KOPT-K1 (cell line): ENCODE measurements around the gene GATM.

Experiments used
- H3K27ac ChIP-seq: fragments of 200-600 bp; sonication (generic); 2 replicates; pipeline ENCODE4 v1.5.1; 2016; ENCODE audit warnings: antibody characterized with exemption, mild to moderate bottlenecking, low read depth, low read length; ENCODE audit not compliant: poor library complexity, severe bottlenecking
- H3K36me3 ChIP-seq: fragments of 200-600 bp; sonication (generic); 2 replicates; pipeline ENCODE4 v1.5.1; 2017; ENCODE audit warnings: antibody characterized with exemption, mild to moderate bottlenecking, low read length, moderate library complexity; ENCODE audit not compliant: insufficient read depth
- H3K9me3 ChIP-seq: fragments of 200-600 bp; sonication (generic); 2 replicates; pipeline ENCODE4 v1.5.1; 2017; ENCODE audit warnings: antibody characterized with exemption, low read length, mild to moderate bottlenecking; ENCODE audit not compliant: insufficient read depth, poor library complexity, severe bottlenecking

Gene GATM

DNA sequence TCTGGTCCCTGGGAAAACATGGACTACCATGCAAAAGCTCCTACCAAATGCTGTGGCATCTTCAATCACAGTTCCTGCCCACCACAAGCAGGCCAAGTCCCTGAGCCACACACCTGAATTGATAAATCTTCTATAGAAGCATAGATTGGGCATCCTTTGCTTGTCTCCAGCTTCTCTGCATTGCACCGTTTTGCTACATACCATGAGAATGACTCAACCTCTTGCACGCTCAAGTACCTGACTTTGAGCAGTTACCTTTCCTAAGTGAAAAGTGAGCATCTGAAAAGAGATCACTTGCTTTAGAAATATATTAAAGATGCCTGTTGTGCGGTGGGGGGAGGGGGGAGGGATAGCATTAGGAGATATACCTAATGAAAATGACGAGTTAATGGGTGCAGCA is 31.3 kb downstream of the GATM start:
- Histone ChIP-seq H3K27ac (no peak overlapping the region), H3K9me3 (no peaks in the 10 kb centered on the region), H3K36me3 (no peaks in the 10 kb centered on the region)

DNA sequence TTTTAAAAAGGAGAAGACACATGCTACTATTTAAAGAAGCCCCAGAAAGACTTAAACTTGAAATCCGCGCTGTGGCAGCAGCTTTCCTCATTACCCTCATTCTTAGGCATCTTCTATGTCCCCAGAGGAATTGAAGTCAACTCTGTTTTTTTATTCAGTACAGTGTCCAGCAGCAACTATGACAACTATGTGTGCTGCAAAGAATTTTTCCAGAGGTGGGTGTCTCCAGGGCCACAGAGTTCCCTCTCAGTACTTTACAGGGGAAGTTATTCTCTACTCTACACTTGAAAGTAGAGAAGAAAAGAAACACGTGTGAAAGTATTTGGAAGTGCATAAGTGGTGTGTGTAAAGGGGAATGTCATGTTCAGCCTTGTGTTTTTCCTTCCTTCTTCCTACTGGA is 32.0 kb downstream of the GATM start:
- H3K36me3 ChIP-seq, result no peaks in the 10 kb centered on the region
- no peaks in the 10 kb centered on the region for H3K9me3 ChIP-seq
- no peak overlapping the region for H3K27ac ChIP-seq

DNA sequence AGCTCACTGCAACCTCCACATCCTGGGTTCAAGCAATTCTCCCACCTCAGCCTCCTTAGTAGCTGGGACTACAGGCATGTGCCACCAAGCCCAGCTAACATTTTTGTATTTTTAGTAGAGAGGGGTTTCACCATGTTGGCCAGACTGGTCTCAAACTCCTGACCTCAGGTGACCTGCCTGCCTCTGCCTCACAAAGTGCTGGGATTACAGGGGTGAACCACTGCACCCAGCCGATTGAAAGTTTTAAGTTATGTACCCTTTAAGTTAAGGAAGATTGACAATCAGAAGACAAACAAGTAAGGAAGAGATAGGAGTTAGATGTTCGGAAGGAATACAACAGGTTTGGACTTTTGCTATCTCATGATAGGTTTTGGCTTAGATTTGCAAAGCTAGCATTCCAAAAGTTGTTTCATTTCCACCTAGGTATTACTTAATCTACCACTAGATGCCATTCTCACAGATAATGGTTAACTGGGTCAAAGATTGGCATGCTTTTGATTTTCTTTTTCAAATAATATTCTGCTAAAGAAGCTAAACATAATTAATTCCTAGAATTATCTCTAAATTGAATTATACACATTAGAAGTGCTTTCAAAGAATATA is 35.0 kb downstream of the GATM start:
- no peaks in the 10 kb centered on the region for H3K36me3 ChIP-seq
- no peaks in the 10 kb centered on the region for H3K9me3 ChIP-seq
- no peak overlapping the region for H3K27ac ChIP-seq

DNA sequence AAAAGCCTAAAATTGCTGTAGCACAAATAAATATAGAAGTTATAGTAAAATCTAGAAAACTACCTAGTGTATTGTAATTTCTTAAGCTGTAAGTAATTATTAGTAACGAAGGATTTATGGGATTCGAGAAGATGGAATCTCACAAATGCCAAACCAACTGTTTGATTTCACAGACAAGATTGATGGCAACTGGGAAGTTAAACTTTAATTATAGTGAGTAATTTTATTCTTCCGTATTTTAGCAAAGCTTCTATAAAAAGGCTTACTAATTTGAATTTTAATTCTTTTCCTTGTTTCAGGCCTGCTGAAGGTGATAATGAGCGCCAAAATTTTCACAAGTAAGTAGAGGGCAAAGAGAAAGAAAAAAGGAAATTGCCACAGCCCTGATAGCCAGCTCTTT is 36.6 kb downstream of the GATM start:
- Histone ChIP-seq H3K36me3 (no peaks in the 10 kb centered on the region), H3K9me3 (no peaks in the 10 kb centered on the region), H3K27ac (no peak overlapping the region)

DNA sequence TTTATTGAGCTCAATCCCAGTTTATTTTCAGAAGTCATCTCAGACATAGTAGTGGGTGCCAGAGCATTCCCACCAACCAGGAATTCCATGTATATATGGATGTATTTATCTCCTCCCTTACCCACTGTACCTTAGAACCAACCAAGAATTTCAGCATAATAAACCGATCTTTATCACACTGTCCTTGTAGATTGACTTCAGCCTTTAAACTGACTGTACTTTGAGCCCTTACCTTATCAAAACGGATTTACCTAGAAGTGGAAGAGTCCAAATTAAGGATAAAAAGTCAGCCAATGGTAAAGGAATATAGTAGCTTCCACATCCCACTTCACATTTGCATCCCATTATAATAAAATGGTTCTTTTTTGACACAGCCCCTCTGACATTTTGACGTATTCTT is 37.9 kb downstream of the GATM start:
- Histone ChIP-seq H3K36me3 (no peaks in the 10 kb centered on the region), H3K9me3 (no peaks in the 10 kb centered on the region), H3K27ac (no peak overlapping the region)

DNA sequence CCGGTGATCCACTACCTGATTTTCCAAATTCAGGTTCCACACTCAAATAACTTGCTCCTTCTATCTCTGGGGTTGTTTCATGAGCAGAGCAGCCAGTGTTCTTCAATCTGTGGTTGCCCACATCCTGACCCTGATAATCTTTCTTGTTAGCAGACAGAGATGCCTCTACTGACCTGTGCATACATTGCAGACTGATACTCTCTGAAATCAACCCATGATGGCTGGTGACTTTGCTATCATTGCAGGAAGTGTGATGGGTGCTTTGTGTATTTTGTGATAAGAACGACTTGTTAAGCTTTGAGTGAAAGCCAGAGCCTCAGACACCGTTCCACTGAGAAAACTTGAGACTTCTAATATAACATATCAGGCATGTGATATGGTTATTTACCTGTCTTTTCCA is 39.9 kb downstream of the GATM start:
- Histone ChIP-seq H3K27ac (no peak overlapping the region), H3K9me3 (no peaks in the 10 kb centered on the region), H3K36me3 (no peaks in the 10 kb centered on the region)

DNA sequence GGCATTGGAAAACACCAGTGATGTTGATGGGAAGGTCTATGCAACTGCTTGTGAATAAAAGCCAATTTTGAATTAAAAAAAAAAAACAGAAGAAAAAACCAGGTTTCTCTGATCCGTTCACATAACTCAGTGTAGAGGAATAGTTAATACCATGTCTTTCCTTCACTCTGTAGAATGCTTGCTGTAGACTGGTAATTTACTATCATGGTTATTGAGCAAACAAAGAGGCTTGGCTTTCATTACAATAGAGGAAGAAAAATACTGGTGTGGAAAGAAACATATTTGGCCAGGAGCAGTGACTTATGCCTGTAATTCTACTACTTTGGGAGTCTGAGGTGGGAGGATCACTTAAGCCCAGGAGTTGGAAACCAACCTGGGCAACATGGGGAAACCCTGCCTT is 41.1 kb downstream of the GATM start:
- H3K27ac ChIP-seq, result no peak overlapping the region
- no peaks in the 10 kb centered on the region for H3K9me3 ChIP-seq
- no peaks in the 10 kb centered on the region for H3K36me3 ChIP-seq

DNA sequence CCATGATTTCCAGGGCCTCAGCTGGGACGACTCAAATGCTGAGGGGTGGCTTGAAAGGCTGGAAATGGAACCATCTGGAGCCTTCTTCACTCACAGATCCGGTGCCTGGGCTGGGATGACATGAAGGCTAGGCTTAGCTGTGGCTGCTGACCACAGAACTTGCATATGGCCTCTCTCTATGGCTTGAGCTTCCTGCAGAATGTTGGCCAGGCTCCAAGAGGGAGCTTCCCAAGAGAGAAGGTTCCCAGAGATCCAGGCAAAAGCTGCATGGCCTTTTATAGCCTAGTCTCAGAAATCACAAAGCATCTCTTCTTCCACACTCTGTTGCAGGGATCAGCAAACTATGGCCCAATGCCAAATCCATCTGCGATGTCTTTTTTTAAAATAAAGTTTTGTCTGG is 44.8 kb downstream of the GATM start:
- Histone ChIP-seq H3K36me3 (no peaks in the 10 kb centered on the region), H3K9me3 (no peaks in the 10 kb centered on the region), H3K27ac (no peak overlapping the region)

DNA sequence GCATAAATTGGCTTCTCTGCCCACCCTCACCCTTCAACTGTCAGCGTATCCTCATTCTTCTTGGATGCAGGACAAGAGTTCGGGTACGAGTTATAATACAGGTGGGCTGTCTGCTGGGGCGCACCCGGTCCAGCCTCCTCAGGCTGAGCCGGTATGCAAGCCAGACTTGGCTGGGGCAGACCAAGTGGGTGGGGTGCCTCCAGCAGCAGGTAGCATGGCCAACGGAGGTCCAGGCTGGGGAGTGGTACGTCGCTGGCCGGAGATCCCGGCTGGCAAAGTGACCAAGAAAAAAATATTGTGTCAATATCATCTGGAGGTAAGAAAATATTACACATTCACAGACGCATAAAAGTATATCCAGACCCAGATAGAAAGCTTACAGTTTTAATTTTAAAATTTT is 45.6 kb downstream of the GATM start:
- H3K9me3 ChIP-seq, result no peaks in the 10 kb centered on the region
- no peak overlapping the region for H3K27ac ChIP-seq
- H3K36me3 ChIP-seq, result no peaks in the 10 kb centered on the region

DNA sequence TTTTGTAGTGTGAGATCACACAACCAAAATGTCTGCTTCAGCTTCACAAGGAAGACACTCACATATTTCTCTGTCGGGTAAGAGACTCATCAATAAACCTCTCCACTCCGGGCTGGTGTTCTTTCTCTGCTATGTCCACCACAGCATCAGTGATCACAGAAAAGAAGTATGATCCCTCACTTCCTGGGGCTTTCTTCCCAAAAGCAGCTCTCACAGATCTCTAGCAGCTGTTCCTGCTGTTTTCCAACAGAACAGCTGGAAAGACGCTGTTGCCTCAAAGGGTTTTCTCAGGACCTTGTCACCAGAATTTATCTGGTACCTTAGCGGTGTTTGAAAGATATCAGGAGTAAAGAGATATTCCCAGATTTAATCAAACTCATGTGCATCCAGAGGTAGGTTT is 46.4 kb downstream of the GATM start:
- no peak overlapping the region for H3K27ac ChIP-seq
- no peaks in the 10 kb centered on the region for H3K36me3 ChIP-seq
- H3K9me3 ChIP-seq, result no peaks in the 10 kb centered on the region

DNA sequence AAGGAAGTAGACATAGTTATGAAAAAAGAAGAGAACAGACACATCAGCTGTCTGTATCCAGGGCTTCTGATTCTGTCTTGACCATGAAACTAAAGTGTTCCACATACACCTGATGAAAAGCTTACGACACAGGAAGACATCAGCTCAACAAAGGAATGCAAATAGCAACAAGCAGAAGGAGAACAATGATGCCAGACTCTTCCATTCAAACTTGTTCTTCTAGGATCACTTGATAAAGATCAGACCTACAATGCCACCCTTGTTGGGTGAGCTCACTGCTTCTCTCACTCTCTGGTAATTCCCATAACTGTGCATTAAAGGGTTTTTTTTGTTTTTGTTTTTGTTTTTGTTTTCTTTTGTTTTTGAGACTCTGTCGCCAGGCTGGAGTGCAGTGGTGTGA is 49.7 kb downstream of the GATM start:
- no peaks in the 10 kb centered on the region for H3K36me3 ChIP-seq
- H3K27ac ChIP-seq, result no peak overlapping the region
- no peaks in the 10 kb centered on the region for H3K9me3 ChIP-seq

DNA sequence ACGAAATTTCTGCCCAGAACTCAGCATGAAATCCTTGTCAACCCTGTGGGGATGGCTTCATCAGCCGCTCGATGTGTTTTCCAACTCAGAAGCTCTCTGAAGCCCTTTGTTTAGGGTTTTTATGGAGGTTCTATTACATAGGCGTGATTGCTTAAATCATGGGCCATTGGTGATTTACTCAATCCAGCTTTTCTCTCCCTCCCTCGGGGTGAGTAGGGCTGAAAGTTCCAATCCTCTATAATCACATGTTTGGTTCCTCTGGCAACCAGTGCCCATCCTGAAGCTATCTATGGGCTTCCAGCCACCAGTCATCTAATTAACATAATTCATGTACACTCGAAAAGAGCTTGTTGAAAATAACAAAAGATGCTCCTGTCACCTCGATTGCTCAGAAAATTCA is 51.6 kb downstream of the GATM start:
- no peak overlapping the region for H3K27ac ChIP-seq
- no peaks in the 10 kb centered on the region for H3K9me3 ChIP-seq
- no peaks in the 10 kb centered on the region for H3K36me3 ChIP-seq

DNA sequence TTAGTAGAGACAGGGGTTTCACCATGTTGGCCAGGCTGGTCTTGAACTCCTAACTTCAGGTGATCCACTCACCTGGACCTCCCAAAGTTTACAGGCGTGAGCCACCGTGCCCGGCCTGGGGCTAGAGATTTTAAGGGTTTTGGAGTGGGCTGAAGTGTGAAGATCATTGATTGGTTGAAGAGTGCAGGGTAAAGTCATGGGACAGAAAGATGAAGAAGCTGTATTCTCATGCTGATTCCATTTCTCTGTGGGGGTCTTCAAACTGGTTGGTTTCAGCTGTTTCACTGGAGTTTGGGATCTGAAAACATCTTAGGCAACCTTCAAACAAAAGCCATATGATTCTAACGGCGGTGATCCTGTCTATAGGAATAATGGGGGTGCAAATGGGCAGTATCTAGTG is 52.1 kb downstream of the GATM start:
- H3K27ac ChIP-seq, result no peak overlapping the region
- no peaks in the 10 kb centered on the region for H3K36me3 ChIP-seq
- no peaks in the 10 kb centered on the region for H3K9me3 ChIP-seq

DNA sequence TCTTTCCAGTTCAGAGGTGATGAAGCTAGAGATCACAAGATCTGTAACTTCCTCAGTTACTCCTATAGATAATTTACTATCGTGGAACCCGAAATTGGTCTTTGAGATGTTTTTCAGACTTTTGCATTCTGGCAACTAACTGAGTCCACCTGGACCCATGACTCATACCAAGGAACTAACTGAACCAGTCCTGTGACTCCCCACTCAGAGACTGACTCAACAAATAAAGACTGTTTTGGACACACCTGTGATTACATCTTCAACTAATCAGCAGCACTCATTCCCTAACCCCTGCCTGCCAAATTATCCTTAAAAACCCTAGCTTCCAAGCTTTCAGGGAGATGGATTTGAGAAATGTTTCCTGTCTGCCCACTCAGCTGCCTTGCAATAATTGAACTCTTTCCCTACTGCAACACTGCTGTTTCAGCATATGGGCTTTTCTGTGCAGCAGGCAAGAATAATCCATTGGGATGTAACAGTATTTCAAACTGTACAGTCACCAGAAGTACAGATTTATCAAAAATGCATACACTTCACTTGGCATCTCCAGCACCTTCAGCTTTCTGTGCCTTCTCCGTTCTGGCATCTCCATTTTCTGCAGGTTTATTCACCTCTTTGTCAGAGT is 57.7 kb downstream of the GATM start:
- Histone ChIP-seq H3K36me3 (no peaks in the 10 kb centered on the region), H3K9me3 (no peaks in the 10 kb centered on the region)

DNA sequence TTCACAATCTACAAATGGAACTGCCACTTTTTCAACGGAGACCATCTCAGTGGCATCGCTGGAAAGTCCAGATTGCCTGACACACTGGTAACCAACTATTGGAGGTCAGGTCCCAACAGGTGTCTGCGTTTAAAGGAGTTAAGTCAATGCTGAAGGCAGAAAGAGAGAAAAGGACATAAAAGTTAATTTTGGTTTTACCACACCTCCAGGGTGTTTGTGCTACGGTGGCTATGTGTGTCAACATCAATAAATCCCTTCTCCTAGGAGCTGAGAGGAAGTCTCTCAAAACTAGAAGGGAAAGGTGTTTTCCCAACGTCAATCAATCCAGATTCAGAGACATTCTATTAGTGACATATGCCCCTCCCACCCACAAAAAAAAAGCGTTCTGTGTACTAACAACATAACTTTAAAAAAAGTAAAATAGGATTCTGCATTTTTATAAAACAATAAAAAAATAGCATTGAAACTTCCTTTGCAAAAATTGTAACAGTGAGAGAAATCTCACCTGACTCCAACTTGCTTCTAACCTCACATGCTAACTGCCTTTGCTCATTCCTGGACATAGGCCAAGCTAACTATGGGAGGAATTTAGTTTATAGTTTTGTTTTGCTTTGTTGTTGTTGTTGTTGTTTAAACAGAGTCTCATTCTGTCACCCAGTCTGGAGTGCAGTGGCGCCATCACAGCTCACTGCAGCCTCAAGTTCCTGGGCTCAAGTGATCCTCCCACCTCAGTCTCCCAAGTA is 58.7 kb downstream of the GATM start:
- Histone ChIP-seq H3K27ac (no peak overlapping the region), H3K36me3 (no peaks in the 10 kb centered on the region), H3K9me3 (no peaks in the 10 kb centered on the region)

More for the DNA sequence above, 57.7 kb downstream of the GATM start:
- no peak overlapping the region for H3K27ac ChIP-seq

DNA sequence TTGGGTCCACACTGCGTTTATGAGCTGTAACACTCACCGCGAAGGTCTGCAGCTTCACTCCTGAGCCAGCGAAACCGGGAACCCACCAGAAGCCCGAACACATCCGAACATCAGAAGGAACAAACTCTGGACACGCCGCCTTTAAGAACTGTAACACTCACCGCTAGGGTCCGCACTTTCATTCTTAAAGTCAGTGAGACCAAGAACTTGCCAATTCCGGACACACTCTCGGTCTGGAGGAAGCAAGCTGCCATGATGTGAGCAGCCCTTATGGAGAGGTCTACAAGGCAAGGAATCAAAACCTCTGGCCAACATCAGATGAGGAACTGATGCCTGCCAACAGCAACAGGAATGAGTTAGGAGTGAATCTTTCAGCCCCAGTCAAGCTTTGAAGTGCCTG is 63.4 kb downstream of the GATM start:
- no peaks in the 10 kb centered on the region for H3K9me3 ChIP-seq
- no peak overlapping the region for H3K27ac ChIP-seq

More for the DNA sequence above, 63.4 kb downstream of the GATM start:
- no peaks in the 10 kb centered on the region for H3K36me3 ChIP-seq
